VCaP (cell line): ENCODE results near the gene PELI2.

ENCODE experiments used
- H3K27ac ChIP-seq: fragments of 450-650 bp; 2 replicates; pipeline ENCODE4 v1.5.1; 2017
- CTCF ChIP-seq: fragments of 450-650 bp; conservative IDR thresholded peaks from 2 replicates; pipeline ENCODE4 v1.5.1; 2017; ENCODE audit warnings: mild to moderate bottlenecking, moderate library complexity

The PELI2 gene

GRCh38 chr14:56297449-56297848 lies 179.2 kb downstream of the PELI2 start:
- TF ChIP-seq CTCF = no peak
- no peak overlapping the region for H3K27ac ChIP-seq

- no peak for TF ChIP-seq CTCF
Observed at GRCh38 chr14:56299306-56299984, 181.2 kb downstream of the PELI2 start.

GRCh38 chr14:56300495-56300894 lies 182.3 kb downstream of the PELI2 start:
- no peak for TF ChIP-seq CTCF
- no peak overlapping the region for H3K27ac ChIP-seq

More at GRCh38 chr14:56299306-56299984, 181.2 kb downstream of the PELI2 start:
- H3K27ac ChIP-seq = no peak overlapping the region

GRCh38 chr14:56304456-56304855 lies 186.2 kb downstream of the PELI2 start:
- H3K27ac ChIP-seq = no peak overlapping the region
- no peak for TF ChIP-seq CTCF

- no peak for TF ChIP-seq CTCF
- no peak overlapping the region for H3K27ac ChIP-seq
Observed at GRCh38 chr14:56309198-56309597, 191.0 kb downstream of the PELI2 start.

- no peak for TF ChIP-seq CTCF
- no peak overlapping the region for H3K27ac ChIP-seq
Observed at GRCh38 chr14:56310643-56311042, 192.4 kb downstream of the PELI2 start.

GRCh38 chr14:56313789-56314188 lies 195.6 kb downstream of the PELI2 start:
- no peak for TF ChIP-seq CTCF
- H3K27ac ChIP-seq = no peak overlapping the region
